GM12864 (cell line): ENCODE measurements around the gene FAM193B.

Experiments
- DNase-seq: peaks from one replicate; pipeline ENCODE4 v3.0.0-alpha.2; 2011; ENCODE audit warnings: low read depth
- H3K4me3 ChIP-seq: 2 replicates; pipeline ENCODE4 v1.5.1; 2011; ENCODE audit warnings: mild to moderate bottlenecking, low read depth, low read length, control low read depth
- CTCF ChIP-seq: IDR thresholded peaks from 2 replicates; pipeline ENCODE4 v1.5.1; 2011; ENCODE audit warnings: low read depth, mild to moderate bottlenecking, moderate library complexity, low read length, control low read depth, inconsistent platforms; ENCODE audit errors: missing control alignments

FAM193B gene

GRCh38 chr5:177474002-177474476 is 80.3 kb downstream of the FAM193B start:
- TF ChIP-seq CTCF = no peak

GRCh38 chr5:177473443-177474001 is 80.8 kb downstream of the FAM193B start, which contains the start of gene DBN1:
Gene DBN1 (minus strand): TSS chr5:177473634. CDS start chr5:177473521, 113 bp downstream.
- H3K4me3 ChIP-seq = peak within 1 kb of the TSS; percentile 49
- no peak for DNase-seq
- no peak for TF ChIP-seq CTCF

More at GRCh38 chr5:177474002-177474476, 80.3 kb downstream of the FAM193B start:
- H3K4me3 ChIP-seq = no peak overlapping the region
- no peak for DNase-seq

- TF ChIP-seq CTCF = no peak
- peak overlapping the region; percentile 49 for H3K4me3 ChIP-seq
- no peak for DNase-seq
Measured at GRCh38 chr5:177472460-177473442, 81.6 kb downstream of the FAM193B start.

GRCh38 chr5:177471610-177472356 is 82.6 kb downstream of the FAM193B start:
- no peak for DNase-seq
- TF ChIP-seq CTCF = no peak
- H3K4me3 ChIP-seq = no peak overlapping the region

GRCh38 chr5:177470759-177471536 is 83.4 kb downstream of the FAM193B start:
- DNase-seq = no peak
- H3K4me3 ChIP-seq = no peak overlapping the region
- TF ChIP-seq CTCF = no peak
